Measurements from ENCODE around the gene PACRG.

Gene PACRG

GRCh38 chr6:163239572-163240340 is 512.0 kb downstream of the PACRG start:
- TF ChIP-seq FOXM1 (IDR thresholded peaks at IDR 0.05; ENCODE audit: borderline replicate concordance, low read depth) = no peak
- no peak for TF ChIP-seq NFIC (IDR thresholded peaks at IDR 0.05)
- no peak for TF ChIP-seq YY1 (IDR thresholded peaks at IDR 0.05; ENCODE audit: low read depth)
- no peak for TF ChIP-seq CEBPB (IDR thresholded peaks at IDR 0.05)
- TF ChIP-seq TAF1 (IDR thresholded peaks at IDR 0.05; ENCODE audit: low read depth) = no peak

GRCh38 chr6:163240556-163240955 is 512.8 kb downstream of the PACRG start:
- TF ChIP-seq MAX (IDR thresholded peaks at IDR 0.05) = no peak
- TF ChIP-seq YY1 (IDR thresholded peaks at IDR 0.05; ENCODE audit: low read depth) = no peak
- no peak for TF ChIP-seq REST (IDR thresholded peaks at IDR 0.05; ENCODE audit: low read depth)
- TF ChIP-seq TAF1 (IDR thresholded peaks at IDR 0.05; ENCODE audit: low read depth) = no peak
- no peak for TF ChIP-seq EP300 (IDR thresholded peaks at IDR 0.05; ENCODE audit: borderline replicate concordance)
- no peak for TF ChIP-seq TCF12 (IDR thresholded peaks at IDR 0.05; ENCODE audit: low read depth)
- no peak for TF ChIP-seq CREB1 (IDR thresholded peaks at IDR 0.05; ENCODE audit: low read depth)
- TF ChIP-seq RAD21 (IDR thresholded peaks at IDR 0.05; ENCODE audit: low read depth) = no peak
- no peak for TF ChIP-seq CEBPB (IDR thresholded peaks at IDR 0.05)
- no peak for TF ChIP-seq NFIC (IDR thresholded peaks at IDR 0.05)
- TF ChIP-seq EGR1 (IDR thresholded peaks at IDR 0.05) = no peak
- TF ChIP-seq TEAD4 (IDR thresholded peaks at IDR 0.05) = no peak
- TF ChIP-seq ZBTB7A (IDR thresholded peaks at IDR 0.05; ENCODE audit: low read depth) = no peak
- no peak for TF ChIP-seq USF1 (IDR thresholded peaks at IDR 0.05)
- no peak for TF ChIP-seq FOXM1 (IDR thresholded peaks at IDR 0.05; ENCODE audit: borderline replicate concordance, low read depth)

GRCh38 chr6:163241683-163242082 is 513.9 kb downstream of the PACRG start:
- no peak for TF ChIP-seq TEAD4 (IDR thresholded peaks at IDR 0.05)
- no peak for TF ChIP-seq EGR1 (IDR thresholded peaks at IDR 0.05)
- TF ChIP-seq NFIC (IDR thresholded peaks at IDR 0.05) = no peak
- no peak for TF ChIP-seq REST (IDR thresholded peaks at IDR 0.05; ENCODE audit: low read depth)
- no peak for TF ChIP-seq MAX (IDR thresholded peaks at IDR 0.05)
- no peak for TF ChIP-seq EP300 (IDR thresholded peaks at IDR 0.05; ENCODE audit: borderline replicate concordance)
- no peak for TF ChIP-seq ZBTB7A (IDR thresholded peaks at IDR 0.05; ENCODE audit: low read depth)
- no peak for TF ChIP-seq RAD21 (IDR thresholded peaks at IDR 0.05; ENCODE audit: low read depth)
- TF ChIP-seq CEBPB (IDR thresholded peaks at IDR 0.05) = no peak
- TF ChIP-seq CREB1 (IDR thresholded peaks at IDR 0.05; ENCODE audit: low read depth) = no peak
- no peak for TF ChIP-seq YY1 (IDR thresholded peaks at IDR 0.05; ENCODE audit: low read depth)

GRCh38 chr6:163243083-163243482 is 515.3 kb downstream of the PACRG start:
- TF ChIP-seq TEAD4 (IDR thresholded peaks at IDR 0.05) (no peak), EGR1 (IDR thresholded peaks at IDR 0.05) (no peak), CEBPB (IDR thresholded peaks at IDR 0.05) (no peak), ZBTB7A (IDR thresholded peaks at IDR 0.05; ENCODE audit: low read depth) (no peak), CREB1 (IDR thresholded peaks at IDR 0.05; ENCODE audit: low read depth) (no peak), USF1 (IDR thresholded peaks at IDR 0.05) (no peak), RAD21 (IDR thresholded peaks at IDR 0.05; ENCODE audit: low read depth) (no peak)

- TF ChIP-seq TCF12 (IDR thresholded peaks at IDR 0.05; ENCODE audit: low read depth) (no peak), YY1 (IDR thresholded peaks at IDR 0.05; ENCODE audit: low read depth) (no peak), EP300 (IDR thresholded peaks at IDR 0.05; ENCODE audit: borderline replicate concordance) (no peak), ZBTB7A (IDR thresholded peaks at IDR 0.05; ENCODE audit: low read depth) (no peak), RAD21 (IDR thresholded peaks at IDR 0.05; ENCODE audit: low read depth) (no peak), TEAD4 (IDR thresholded peaks at IDR 0.05) (no peak), USF1 (IDR thresholded peaks at IDR 0.05) (no peak), FOXM1 (IDR thresholded peaks at IDR 0.05; ENCODE audit: borderline replicate concordance, low read depth) (no peak), CEBPB (IDR thresholded peaks at IDR 0.05) (no peak), REST (IDR thresholded peaks at IDR 0.05; ENCODE audit: low read depth) (no peak), TAF1 (IDR thresholded peaks at IDR 0.05; ENCODE audit: low read depth) (no peak), EGR1 (IDR thresholded peaks at IDR 0.05) (no peak)
Observed at GRCh38 chr6:163243692-163244589, 516.2 kb downstream of the PACRG start.

All from Ishikawa (cell line).